Measurements from ENCODE around the gene L3MBTL4.

L3MBTL4 gene

DNA sequence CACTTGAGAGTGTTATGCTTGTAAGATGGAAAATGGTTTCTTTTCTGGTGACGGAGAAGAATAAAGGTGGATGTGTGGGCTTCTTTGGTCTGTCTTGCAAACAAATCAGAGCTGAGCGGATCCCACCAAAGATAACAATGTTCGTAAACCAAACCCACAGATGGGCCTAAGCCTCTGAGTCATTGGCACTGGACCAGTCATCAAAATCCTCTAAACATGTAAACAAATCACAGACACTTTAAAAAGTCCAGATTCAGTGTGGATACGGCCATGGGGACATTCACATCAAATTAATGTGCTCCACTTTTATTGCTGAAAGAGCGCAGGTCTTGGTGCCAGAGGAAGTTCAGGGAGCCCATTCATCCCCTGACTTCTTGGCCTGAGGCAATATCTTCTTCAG is 458.9 kb downstream of the L3MBTL4 start:
- TF ChIP-seq, protein P1, sequence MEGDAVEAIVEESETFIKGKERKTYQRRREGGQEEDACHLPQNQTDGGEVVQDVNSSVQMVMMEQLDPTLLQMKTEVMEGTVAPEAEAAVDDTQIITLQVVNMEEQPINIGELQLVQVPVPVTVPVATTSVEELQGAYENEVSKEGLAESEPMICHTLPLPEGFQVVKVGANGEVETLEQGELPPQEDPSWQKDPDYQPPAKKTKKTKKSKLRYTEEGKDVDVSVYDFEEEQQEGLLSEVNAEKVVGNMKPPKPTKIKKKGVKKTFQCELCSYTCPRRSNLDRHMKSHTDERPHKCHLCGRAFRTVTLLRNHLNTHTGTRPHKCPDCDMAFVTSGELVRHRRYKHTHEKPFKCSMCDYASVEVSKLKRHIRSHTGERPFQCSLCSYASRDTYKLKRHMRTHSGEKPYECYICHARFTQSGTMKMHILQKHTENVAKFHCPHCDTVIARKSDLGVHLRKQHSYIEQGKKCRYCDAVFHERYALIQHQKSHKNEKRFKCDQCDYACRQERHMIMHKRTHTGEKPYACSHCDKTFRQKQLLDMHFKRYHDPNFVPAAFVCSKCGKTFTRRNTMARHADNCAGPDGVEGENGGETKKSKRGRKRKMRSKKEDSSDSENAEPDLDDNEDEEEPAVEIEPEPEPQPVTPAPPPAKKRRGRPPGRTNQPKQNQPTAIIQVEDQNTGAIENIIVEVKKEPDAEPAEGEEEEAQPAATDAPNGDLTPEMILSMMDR (IDR thresholded peaks at IDR 0.05; ENCODE audit: insufficient read depth, missing control alignments): no peak
- DNase-seq (ENCODE audit: insufficient read length, low spot score): no peak
- no peak for FAIRE-seq

DNA sequence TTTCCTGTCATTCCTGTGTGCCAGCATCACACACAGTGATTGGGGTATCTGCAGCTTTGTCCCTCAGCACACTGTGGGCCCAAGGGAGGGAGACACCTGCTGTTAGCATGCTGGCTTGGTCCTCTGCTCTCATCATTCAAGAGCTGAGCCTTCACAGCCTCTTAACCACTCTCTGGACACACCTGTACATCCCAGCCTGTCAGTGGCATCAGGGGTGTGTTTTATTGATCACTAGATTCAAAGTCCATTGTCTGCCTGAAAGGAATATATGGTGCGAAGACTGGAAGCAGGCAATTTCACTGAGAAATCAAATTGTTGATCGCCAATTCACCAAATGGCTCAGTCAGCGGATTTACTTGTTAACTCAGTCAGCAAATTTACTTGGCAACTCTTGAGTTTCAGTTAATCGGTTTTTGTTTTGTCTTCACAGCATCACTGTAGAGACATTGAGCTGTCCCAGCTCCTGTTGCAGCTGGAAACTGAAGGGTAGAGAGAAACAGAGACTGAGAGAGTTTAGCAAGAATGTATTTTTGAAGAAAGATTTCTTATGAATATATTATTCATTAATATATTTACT is 463.1 kb downstream of the L3MBTL4 start:
- FAIRE-seq: no peak
- TF ChIP-seq, protein P1 (IDR thresholded peaks at IDR 0.05; ENCODE audit: insufficient read depth, missing control alignments): no peak
- no peak for DNase-seq (ENCODE audit: insufficient read length, low spot score)

DNA sequence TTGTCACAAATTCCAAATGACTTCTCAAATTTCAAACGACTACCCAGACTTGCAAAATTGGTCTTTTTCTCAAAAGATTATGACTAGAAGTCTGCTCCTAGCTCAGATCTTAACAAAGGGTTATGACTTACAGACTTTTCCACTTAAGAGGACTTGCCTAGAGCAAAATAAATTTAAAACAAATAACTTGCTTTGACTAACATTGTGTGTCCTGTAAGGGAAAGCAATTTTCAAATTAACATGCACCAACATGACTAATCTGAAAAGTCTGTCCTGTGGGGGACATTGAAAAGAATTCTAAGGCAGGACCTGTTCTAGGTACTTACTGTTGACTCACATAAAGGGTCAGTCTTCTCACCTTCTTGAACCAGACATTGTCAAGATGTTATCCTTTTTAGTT is 465.9 kb downstream of the L3MBTL4 start:
- TF ChIP-seq, protein P1 (IDR thresholded peaks at IDR 0.05; ENCODE audit: insufficient read depth, missing control alignments): no peak

DNA sequence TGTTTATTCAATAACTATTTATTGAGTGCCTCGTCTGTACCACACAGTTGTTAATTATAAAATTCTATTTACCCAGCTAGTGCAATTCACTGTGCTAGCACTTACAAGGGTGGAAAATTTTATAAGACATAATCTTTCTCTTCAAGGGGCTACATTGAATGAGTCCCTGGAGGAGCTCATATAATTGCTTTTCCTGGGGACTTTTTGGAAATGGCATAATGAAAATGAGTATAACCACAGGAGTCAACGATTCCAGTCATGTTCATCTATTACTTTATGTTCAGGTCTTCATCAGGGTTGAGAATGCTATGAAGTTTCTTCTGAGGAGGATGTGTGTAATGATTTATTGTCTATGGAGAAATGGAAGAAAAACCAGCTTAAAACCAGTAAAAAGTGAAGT is 466.5 kb downstream of the L3MBTL4 start:
- FAIRE-seq (no peak), DNase-seq (ENCODE audit: insufficient read length, low spot score) (no peak)
- TF ChIP-seq, protein P1 (IDR thresholded peaks at IDR 0.05; ENCODE audit: insufficient read depth, missing control alignments): no peak

More for the DNA sequence above, 465.9 kb downstream of the L3MBTL4 start:
- FAIRE-seq (no peak), DNase-seq (ENCODE audit: insufficient read length, low spot score) (no peak)

- TF ChIP-seq, protein P1 (IDR thresholded peaks at IDR 0.05; ENCODE audit: insufficient read depth, missing control alignments): no peak
- FAIRE-seq: no peak
- no peak for DNase-seq (ENCODE audit: insufficient read length, low spot score)
These were observed 470.3 kb downstream of the L3MBTL4 start for GRCh38 chr18:5944448-5944847.

DNA sequence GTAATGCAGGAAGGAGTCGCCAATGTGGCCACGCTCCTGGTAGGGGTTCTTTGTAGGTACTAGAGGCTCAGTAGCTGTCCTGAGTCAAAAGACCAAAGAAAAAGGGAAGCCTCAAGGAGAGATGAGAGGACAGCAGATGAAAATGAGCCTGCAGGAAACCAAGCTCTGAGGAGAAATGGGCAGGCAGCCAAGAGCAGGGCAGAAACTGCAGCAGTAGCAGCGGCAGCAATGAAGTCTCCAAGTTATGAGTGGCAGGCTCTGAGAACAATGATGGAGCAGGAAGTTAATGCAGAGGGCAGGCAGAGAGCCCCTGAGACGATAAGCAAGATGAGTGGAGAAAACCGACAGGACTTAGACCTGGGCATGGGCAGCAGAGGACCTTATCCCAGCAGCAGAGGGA is 471.2 kb downstream of the L3MBTL4 start:
- DNase-seq (ENCODE audit: insufficient read length, low spot score) (no peak), FAIRE-seq (no peak)
- TF ChIP-seq, protein P1 (IDR thresholded peaks at IDR 0.05; ENCODE audit: insufficient read depth, missing control alignments): no peak

DNA sequence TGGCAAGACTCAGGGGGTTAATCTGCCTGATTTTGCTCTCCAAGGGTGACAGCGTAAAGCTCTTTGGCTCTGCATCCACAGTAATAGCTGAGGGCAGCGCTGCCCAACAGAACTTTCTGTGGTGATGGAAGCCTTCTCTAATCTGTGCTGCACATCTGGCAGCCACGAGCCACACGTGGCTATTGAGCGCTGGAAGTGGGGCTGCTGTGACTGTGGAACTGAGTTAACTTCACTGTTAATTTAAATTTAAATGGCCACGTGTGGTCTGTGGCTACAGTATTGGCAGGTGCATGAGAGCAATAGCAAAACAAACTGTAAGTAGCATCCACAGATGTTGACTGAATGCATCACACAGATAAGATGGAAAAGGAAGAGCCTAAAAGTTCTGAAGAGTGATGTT is 472.1 kb downstream of the L3MBTL4 start:
- no peak for FAIRE-seq
- DNase-seq (ENCODE audit: insufficient read length, low spot score): no peak
- TF ChIP-seq, protein P1 (IDR thresholded peaks at IDR 0.05; ENCODE audit: insufficient read depth, missing control alignments): no peak
